Adrenal gland (tissue), 5 donors: ENCODE results near the gene RIPOR1.

ENCODE experiments used
- POLR2A ChIP-seq, 2 donors: fragments of 450-650 bp; IDR thresholded peaks; one replicate each; pipeline ENCODE4 v1.6.1; 2017; ENCODE audit warnings: antibody characterized with exemption in 2 of 2, mild to moderate bottlenecking in 2 of 2, moderate library complexity in 1 of 2
- TF ChIP-seq, protein P1 (sequence below), 6 experiments: fragments of 450-650 bp in 4 of 6; fragments of 200-600 bp in 2 of 6; sonication (generic) in 1 of 6; IDR thresholded peaks; 1 replicate in 5 of 6; 2 replicates in 1 of 6; pipeline versions ENCODE4 v1.5.1 to v1.8.0; 2016 to 2021; ENCODE audit warnings: antibody characterized with exemption in 6 of 6, mild to moderate bottlenecking in 2 of 6, moderate library complexity in 1 of 6
- donor health status: DM: no; HTN: no; CAD: no.

DNA sequence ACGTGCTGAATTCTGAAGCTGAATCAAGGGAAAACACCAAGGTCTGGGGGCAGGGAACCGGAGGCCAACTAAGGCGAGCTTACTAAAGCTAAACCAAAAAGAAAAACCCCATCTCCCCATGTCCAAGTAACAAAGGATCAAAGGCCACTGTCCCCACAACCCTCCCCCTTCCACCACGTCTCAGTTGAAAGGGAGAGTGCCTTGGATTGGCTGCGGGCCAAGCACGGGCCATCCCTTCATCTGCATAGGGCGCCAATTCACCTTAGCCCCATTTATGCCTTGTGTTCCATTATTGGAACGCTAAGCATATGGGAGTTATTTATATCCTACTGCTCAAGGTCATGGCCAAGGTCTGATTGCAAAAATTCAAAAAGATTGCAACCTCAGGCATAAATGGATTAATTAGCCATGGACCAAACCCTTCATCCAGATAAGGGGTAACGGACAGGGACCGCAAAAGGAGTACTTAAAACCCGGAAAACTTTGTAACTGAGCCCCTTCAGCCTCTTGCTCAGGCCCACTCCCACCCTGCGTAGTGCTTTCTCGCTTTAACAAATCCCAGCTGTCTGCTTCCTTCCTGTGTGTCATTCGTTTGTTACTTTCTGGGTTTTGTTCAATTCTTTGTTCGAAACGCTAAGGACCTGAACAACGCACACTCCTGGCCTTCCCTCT, 46.9 kb upstream of the RIPOR1 start:
- TF ChIP-seq POLR2A (IDR thresholded peaks at IDR 0.05): no peak
- TF ChIP-seq, protein P1, sequence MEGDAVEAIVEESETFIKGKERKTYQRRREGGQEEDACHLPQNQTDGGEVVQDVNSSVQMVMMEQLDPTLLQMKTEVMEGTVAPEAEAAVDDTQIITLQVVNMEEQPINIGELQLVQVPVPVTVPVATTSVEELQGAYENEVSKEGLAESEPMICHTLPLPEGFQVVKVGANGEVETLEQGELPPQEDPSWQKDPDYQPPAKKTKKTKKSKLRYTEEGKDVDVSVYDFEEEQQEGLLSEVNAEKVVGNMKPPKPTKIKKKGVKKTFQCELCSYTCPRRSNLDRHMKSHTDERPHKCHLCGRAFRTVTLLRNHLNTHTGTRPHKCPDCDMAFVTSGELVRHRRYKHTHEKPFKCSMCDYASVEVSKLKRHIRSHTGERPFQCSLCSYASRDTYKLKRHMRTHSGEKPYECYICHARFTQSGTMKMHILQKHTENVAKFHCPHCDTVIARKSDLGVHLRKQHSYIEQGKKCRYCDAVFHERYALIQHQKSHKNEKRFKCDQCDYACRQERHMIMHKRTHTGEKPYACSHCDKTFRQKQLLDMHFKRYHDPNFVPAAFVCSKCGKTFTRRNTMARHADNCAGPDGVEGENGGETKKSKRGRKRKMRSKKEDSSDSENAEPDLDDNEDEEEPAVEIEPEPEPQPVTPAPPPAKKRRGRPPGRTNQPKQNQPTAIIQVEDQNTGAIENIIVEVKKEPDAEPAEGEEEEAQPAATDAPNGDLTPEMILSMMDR (IDR thresholded peaks at IDR 0.05): peak in 1 of 6 experiments; percentile 53
